Measurements from ENCODE around the gene NGRN.
A peak's percentile ranks its signal among the peaks of the same experiment; 100 is the strongest.

Gene NGRN

DNA sequence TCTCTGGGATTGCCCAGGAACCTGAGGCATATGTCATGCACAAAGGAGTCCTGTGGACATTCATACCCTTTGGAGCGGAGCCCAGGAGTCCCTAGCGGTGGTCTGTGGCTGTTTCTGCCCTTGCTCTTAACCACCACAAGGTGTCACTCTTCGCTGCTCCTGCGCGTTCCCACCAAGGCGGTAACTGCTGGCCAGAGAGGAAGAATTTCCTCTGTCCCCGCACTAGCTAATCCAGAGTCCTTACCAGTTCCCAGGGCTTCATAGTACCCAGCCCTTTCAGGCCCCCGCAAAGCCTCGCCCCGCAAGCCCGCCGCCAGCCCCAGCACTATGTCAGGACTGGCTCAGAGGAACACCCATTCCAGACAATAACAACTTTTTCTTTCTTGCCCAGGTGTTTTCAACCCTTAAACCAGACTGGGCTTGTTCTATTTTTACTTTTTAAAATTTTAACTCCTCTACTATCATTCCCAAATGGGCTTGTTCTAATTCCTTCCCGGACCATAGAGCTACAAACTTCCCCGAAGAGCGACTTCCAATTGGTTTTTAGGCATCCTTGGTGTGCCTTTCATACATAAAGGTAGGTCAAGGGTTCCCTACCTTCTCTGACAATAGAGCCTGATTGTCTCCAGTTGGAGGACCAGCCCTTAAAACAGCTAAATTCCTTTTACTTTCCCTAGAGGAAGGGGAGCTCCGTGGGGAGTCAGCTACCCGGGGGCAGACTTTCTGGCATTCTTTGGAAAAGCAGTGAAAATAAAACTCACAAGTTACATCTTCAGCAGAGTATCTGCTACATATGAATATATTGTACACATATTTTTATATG, 54.8 kb downstream of the NGRN start:
- peak; percentile 76 to 92 (median 77) for DNase-seq

- no peak for DNase-seq
Measured at GRCh38 chr15:90320885-90321278, 55.4 kb downstream of the NGRN start.
